ENCODE data around the gene RNF223.

The RNF223 gene

DNA sequence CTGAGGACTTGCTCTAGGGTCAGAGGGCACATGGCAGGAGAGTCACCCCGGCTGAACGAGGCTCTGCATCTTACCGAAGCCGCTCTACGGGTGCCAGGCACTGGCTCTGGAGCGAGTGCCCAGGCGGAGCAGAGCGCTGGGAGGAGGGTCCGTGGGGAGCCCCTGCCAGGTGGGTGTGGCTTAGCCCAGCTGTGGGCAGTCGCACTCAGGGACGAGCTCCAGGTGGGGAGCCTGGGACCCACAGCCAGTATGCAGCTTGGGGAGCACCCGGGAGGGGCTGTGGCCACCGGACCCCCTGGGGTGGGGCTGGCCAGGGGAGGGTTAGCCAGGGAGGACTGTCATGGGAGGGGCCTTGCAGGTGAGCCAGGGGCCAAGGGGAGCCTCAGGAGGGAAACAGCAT, 50.4 kb downstream of the RNF223 start:
- DNase-seq: no peak

DNA sequence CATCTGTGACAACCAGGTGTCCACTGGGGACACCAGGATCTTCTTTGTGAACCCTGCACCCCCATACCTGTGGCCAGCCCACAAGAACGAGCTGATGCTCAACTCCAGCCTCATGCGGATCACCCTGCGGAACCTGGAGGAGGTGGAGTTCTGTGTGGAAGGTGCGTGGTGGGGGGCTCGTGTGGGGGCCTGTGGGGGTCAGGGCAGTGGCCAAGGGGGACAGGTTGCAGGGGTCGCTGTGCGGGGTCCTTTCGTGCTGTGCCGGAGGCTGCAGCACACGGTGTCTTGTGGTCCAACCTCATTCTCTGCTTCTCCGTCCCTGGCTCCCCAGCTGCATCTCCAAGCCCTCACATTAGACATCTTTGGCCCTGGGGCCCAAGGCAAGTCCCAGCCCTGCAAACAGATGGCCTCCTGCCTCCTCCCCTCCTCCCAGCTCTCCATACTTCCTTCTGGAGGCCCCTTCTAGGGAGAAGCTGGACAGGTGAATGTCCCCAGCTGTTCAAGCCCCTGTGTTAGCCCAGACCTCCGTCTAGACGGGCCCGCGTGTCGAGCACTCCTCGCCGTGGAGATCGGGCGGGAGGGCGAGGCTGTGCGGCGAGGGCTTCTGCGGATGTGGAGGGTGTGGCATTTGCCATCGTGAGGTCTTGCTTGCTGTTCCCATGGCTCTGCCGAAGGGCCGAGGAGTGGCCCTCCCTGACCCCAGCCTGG, 51.6 kb downstream of the RNF223 start:
- no peak for DNase-seq

DNA sequence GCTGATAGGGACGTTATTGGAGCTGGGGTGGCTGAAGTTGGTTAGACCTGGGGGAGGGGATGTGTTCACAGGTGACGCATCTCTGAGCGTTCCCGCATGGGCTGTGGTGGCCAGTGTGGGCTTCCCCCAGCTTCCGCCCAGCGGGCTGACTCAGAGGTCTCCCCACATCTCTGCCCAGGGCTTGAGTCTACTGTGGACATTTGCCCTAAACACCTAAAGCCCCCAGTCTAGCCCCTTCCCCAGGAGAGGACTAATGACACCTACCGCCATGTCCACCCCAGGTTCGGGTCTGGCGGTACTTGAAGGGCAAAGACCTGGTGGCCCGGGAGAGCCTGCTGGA, 52.2 kb downstream of the RNF223 start:
- DNase-seq: no peak

DNA sequence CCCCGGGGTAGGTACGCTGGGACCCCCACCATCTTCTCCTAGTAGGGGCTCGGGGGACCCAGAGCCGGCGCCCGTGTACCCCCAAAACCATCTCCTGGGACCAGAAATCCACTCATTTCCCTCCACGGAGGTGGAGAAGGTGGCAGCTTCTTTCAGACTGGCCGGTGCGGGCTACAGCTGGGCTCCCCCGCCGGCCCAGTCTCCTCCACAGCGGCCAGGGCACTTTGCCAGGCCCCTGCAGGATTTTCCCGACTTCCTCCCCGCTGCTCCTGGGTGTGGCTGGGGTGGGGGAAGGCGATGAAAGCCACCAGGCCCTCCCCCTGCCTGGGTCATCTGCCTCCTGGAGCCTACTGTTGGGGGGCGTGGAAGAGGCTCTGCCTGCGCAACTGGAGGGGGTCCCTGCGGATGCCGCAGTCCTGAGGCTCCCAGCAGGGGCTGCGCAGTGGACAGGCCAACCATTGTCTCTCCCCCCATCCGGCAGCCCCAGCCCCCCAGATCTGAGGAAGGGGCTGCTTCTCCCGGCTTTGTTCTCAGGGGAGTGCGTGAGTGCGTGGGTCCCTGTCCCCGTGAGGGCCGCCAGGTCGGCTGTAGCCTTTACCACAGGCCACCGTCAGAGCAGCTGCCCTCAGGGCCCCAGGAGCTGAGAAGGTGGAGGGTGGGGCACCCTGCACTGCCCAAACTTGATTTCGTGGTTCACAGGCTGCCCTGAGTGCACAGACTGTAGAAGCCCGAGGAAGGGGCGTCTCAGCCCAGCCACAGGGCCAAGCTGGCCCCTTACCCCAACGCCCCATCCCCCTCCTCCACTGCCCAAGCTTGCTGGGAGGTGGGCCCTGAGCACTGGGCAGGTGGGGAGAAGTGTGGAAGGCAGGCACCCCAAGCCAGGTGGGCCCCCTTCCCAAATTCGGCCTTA, 52.8 kb downstream of the RNF223 start:
- no peak for DNase-seq

Measured in NCI-H2029 treated with DMSO at 0.1 percent for 48 hours (cell line).